Measurements from ENCODE around the gene IER2. TPM values are rescaled to one million over a fixed set of nuclear protein-coding genes. Genes with fewer than 3 reads are reported as not detected.
"Not testable (repeated sequence)": the region's sequence is repeated elsewhere in the genome, so short reads cannot be mapped to it uniquely, and the experiment has no call there.

Gene IER2
- total and polyA plus RNA-seq, 2 donors (not counting 3 experiments of a cell fraction or from before 2014, with no cell fraction given) = 60.6 to 81.6 TPM

- TF ChIP-seq POLR2A (IDR thresholded peaks at IDR 0.05; ENCODE audit: low read depth, low read length) (no peak), JUN (IDR thresholded peaks at IDR 0.05; ENCODE audit: borderline replicate concordance, insufficient read depth, insufficient read length, low read depth) (no peak), EZH2 (IDR thresholded peaks at IDR 0.05; ENCODE audit: borderline replicate concordance, low read depth, low read length, severe bottlenecking) (no peak), CTCF (IDR thresholded peaks at IDR 0.05; ENCODE audit: extremely low read depth in 1 of 2, insufficient read depth in 1 of 2, low read depth in 1 of 2, low read length in 2 of 2) (no peak), GATA2 (IDR thresholded peaks at IDR 0.05; ENCODE audit: insufficient read depth, insufficient read length, low read depth, low read length) (no peak), MYC (IDR thresholded peaks at IDR 0.05; ENCODE audit: low read depth, low read length) (no peak), FOS (IDR thresholded peaks at IDR 0.05; ENCODE audit: borderline replicate concordance, insufficient read depth, low read length) (no peak), MAX (IDR thresholded peaks at IDR 0.05; ENCODE audit: insufficient read depth, insufficient read length) (no peak), POLR2AphosphoS5 (IDR thresholded peaks at IDR 0.05; ENCODE audit: insufficient read depth, low read depth, low read length) (no peak)
- POLR2A ChIA-PET = interaction anchor here (0.6 to 3.3 kb wide), 4 partner anchors 10 to 32 kb away, joined by 3 to 25 read pairs (median 14); no protein-coding TSS in a partner anchor
- FAIRE-seq (peak; percentile 21), DNase-seq (ENCODE audit: low read depth, low spot score) (peak; percentile 55)
- peak overlapping the region; percentile 99 for H3K27ac ChIP-seq (ENCODE audit: insufficient read depth, low read depth, low read length)
- peak overlapping the region; percentile 84 for H3K9ac ChIP-seq (replicated peaks; ENCODE audit: extremely low read depth, insufficient read depth, low read length)
- H4K20me1 ChIP-seq (replicated peaks; ENCODE audit: control insufficient read depth, extremely low read depth, insufficient read depth, low read length) = no peaks in the 10 kb centered on the region
- H3K4me1 ChIP-seq (ENCODE audit: control insufficient read depth, extremely low read depth, insufficient read depth, low read length) = peaks cover 50% of the 10 kb centered on the region
- H3K4me2 ChIP-seq (ENCODE audit: insufficient read depth, low read length) = peak overlapping the region; percentile 51
- CTCF ChIA-PET = interaction anchor here (1.1 to 2.8 kb wide), 4 partner anchors 10 to 30 kb away, joined by 3 to 24 read pairs (median 10); no protein-coding TSS in a partner anchor
- intact Hi-C loops (cut with micrococcal nuclease) = loop anchor here (5.0 kb wide), 1 partner anchor 567 kb away; no protein-coding TSS in a partner anchor
- BruUV-seq (replicated peaks) = no TSS peak
- H3K36me3 ChIP-seq (ENCODE audit: control insufficient read depth in 2 of 2, extremely low read depth in 1 of 2, insufficient read depth in 2 of 2, low read length in 2 of 2) = no peaks in the 10 kb centered on the region
- no peaks in the 10 kb centered on the region for H3K9me3 ChIP-seq (replicated peaks; ENCODE audit: control insufficient read depth, insufficient read depth, low read length)
- no peak overlapping the region for H2AFZ ChIP-seq (ENCODE audit: low read depth, low read length)
- dilution Hi-C loops (cut with MboI; ENCODE audit: extremely low pct_ligation_motif_present, low sequenced_read_pairs) = no loop called here
- H3K79me2 ChIP-seq (ENCODE audit: control insufficient read depth, insufficient read depth, low read length) = no peaks in the 10 kb centered on the region
- H3K27me3 ChIP-seq (ENCODE audit: control insufficient read depth in 2 of 2, insufficient read depth in 2 of 2, low read length in 2 of 2) = no peaks in the 10 kb centered on the region
- no peaks in the 10 kb centered on the region for H3K9me1 ChIP-seq (replicated peaks; ENCODE audit: control insufficient read depth, extremely low read depth, insufficient read depth, low read length)
- H3K4me3 ChIP-seq (replicated peaks in 1 of 3; ENCODE audit: insufficient read depth in 1 of 3, low read depth in 1 of 3, low read length in 3 of 3) = no peak overlapping the region
These were observed 15.2 kb downstream of the IER2 start for GRCh38 chr19:13165162-13165997.

GRCh38 chr19:13166151-13166550 lies 15.9 kb downstream of the IER2 start:
- H3K27me3 ChIP-seq (ENCODE audit: control insufficient read depth in 2 of 2, insufficient read depth in 2 of 2, low read length in 2 of 2); H3K9me3 ChIP-seq (replicated peaks; ENCODE audit: control insufficient read depth, insufficient read depth, low read length); H3K79me2 ChIP-seq (ENCODE audit: control insufficient read depth, insufficient read depth, low read length); H3K4me2 ChIP-seq (ENCODE audit: insufficient read depth, low read length); H3K4me3 ChIP-seq (replicated peaks in 1 of 3; ENCODE audit: insufficient read depth in 1 of 3, low read depth in 1 of 3, low read length in 3 of 3); FAIRE-seq; H3K9me1 ChIP-seq (replicated peaks; ENCODE audit: control insufficient read depth, extremely low read depth, insufficient read depth, low read length); H4K20me1 ChIP-seq (replicated peaks; ENCODE audit: control insufficient read depth, extremely low read depth, insufficient read depth, low read length); H3K9ac ChIP-seq (replicated peaks; ENCODE audit: extremely low read depth, insufficient read depth, low read length); H3K36me3 ChIP-seq (ENCODE audit: control insufficient read depth in 2 of 2, extremely low read depth in 1 of 2, insufficient read depth in 2 of 2, low read length in 2 of 2); H2AFZ ChIP-seq (ENCODE audit: low read depth, low read length); BruUV-seq (replicated peaks); dilution Hi-C loops (cut with MboI; ENCODE audit: extremely low pct_ligation_motif_present, low sequenced_read_pairs); DNase-seq (ENCODE audit: low read depth, low spot score): not testable (repeated sequence)
- Histone ChIP-seq H3K27ac (ENCODE audit: insufficient read depth, low read depth, low read length) (peak overlapping the region; percentile 99), H3K4me1 (ENCODE audit: control insufficient read depth, extremely low read depth, insufficient read depth, low read length) (peaks cover 50% of the 10 kb centered on the region)
- intact Hi-C loops (cut with micrococcal nuclease) = loop anchor here (5.0 kb wide), 1 partner anchor 566 kb away; no protein-coding TSS in a partner anchor
- CTCF ChIA-PET = interaction anchor here (0.8 to 1.3 kb wide), 2 partner anchors 11 to 27 kb away, joined by 3 read pairs; no protein-coding TSS in a partner anchor
- POLR2A ChIA-PET = interaction anchor here (1.9 kb wide), 1 partner anchor 11 kb away, joined by 8 read pairs; no protein-coding TSS in a partner anchor

Measured in endothelial cell of umbilical vein (primary cell).